ENCODE results near the gene TGM6. TPM values are rescaled to one million over a fixed set of nuclear protein-coding genes. Genes with fewer than 3 reads are reported as not detected.
A peak's percentile ranks its signal among the peaks of the same experiment; 100 is the strongest.

TGM6 gene
- total and polyA plus RNA-seq, 9 of the 15 experiments (the other 6 are each of a cell fraction or from before 2014, with no cell fraction given), result not detected

DNA sequence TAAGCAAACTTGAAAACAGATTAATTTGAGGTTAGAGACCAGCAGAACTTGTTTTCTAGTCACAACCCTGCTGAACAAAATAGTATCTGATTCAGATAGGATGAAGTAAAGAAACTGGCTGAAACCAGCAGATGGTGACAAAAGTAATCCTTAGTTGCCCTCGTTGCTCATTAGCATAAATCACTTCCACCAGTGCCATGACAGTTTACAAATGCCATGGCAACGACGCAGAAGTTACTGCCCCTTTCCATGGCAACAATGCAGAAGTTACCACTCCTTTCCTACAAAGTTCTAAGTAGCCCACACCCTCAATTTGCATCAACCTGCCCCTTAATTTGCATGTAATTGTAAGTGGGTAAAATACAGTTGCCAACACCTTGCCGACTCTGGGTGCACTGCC is 66.1 kb downstream of the TGM6 start:
- H3K9me1 ChIP-seq (ENCODE audit: control insufficient read depth, insufficient read depth, low read length), result no peaks in the 10 kb centered on the region
- H3K27ac ChIP-seq (ENCODE audit: extremely low read depth, low read depth, low read length), result no peak overlapping the region
- no peak for DNase-seq (ENCODE audit: extremely low read depth in 1 of 4, low spot score in 3 of 4)
- 5% methylated on average over 4 of the region's 4 CpGs for WGBS (ENCODE audit: insufficient coverage, low coverage, missing lambda C conversion rate)
- H3K4me2 ChIP-seq (ENCODE audit: insufficient read depth, low read length), result no peak overlapping the region
- no peaks in the 10 kb centered on the region for H3K36me3 ChIP-seq (ENCODE audit: control insufficient read depth, insufficient read depth, low read length)
- no TSS peak for BruUV-seq (replicated peaks)
- no peak for ATAC-seq
- in situ Hi-C loops (cut with MboI) (loop anchor here (10.0 kb wide), 1 partner anchor 232 kb away; no protein-coding TSS in a partner anchor), intact Hi-C loops (cut with micrococcal nuclease) (no loop called here)
- no peak overlapping the region for H3K4me3 ChIP-seq
- no peaks in the 10 kb centered on the region for H3K4me1 ChIP-seq (replicated peaks in 1 of 2; ENCODE audit: control insufficient read depth in 2 of 2, insufficient read depth in 2 of 2, low read length in 2 of 2)
- no peak overlapping the region for H3K9ac ChIP-seq (ENCODE audit: insufficient read depth in 1 of 2, low read depth in 2 of 2, low read length in 2 of 2)
- H3K27me3 ChIP-seq (ENCODE audit: control insufficient read depth in 2 of 2, insufficient read depth in 2 of 2, low read length in 2 of 2), result peaks cover 0 to 3% of the 10 kb centered on the region in 2 experiments; a peak in 1 of 5 replicates
- no peaks in the 10 kb centered on the region for H3K9me3 ChIP-seq (replicated peaks; ENCODE audit: control insufficient read depth, insufficient read depth, low read depth, low read length)
- H2AFZ ChIP-seq (ENCODE audit: low read depth, low read length), result no peak overlapping the region
- H3K79me2 ChIP-seq (ENCODE audit: control insufficient read depth, insufficient read depth, low read length), result no peaks in the 10 kb centered on the region
- FAIRE-seq, result no peak
- ChIA-PET POLR2A (interaction anchor here (1.2 kb wide), 1 partner anchor 22 kb away, joined by 4 read pairs; no protein-coding TSS in a partner anchor), CTCF (ENCODE audit: low intra/inter-chr PET ratio) (no interaction called here)
- H4K20me1 ChIP-seq (replicated peaks; ENCODE audit: control insufficient read depth, insufficient read depth, low read length), result no peaks in the 10 kb centered on the region; the same call in 1 of the 2 replicates
- TF ChIP-seq BRD9 (IDR thresholded peaks at IDR 0.05; ENCODE audit: low read depth, partially characterized antibody) (no peak), ZNF217 (CRISPR knock-in tag; IDR thresholded peaks at IDR 0.05) (no peak), ZNF263 (CRISPR knock-in tag; IDR thresholded peaks at IDR 0.05; ENCODE audit: borderline replicate concordance) (no peak), RFX1 (IDR thresholded peaks at IDR 0.05) (peak; percentile 57), ZNF282 (CRISPR knock-in tag; IDR thresholded peaks at IDR 0.05) (no peak), IFI16 (CRISPR knock-in tag; IDR thresholded peaks at IDR 0.05) (no peak), KLF6 (CRISPR knock-in tag; IDR thresholded peaks at IDR 0.05; ENCODE audit: borderline replicate concordance) (no peak), SMC3 (conservative IDR thresholded peaks at IDR 0.05; ENCODE audit: insufficient read depth, low read depth, low read length) (no peak), ZZZ3 (IDR thresholded peaks at IDR 0.05) (no peak), TRIM24 (IDR thresholded peaks at IDR 0.05) (no peak), SPI1 (IDR thresholded peaks at IDR 0.05; ENCODE audit: borderline replicate concordance, low read depth, low read length) (no peak)
- TF ChIP-seq, protein P1, sequence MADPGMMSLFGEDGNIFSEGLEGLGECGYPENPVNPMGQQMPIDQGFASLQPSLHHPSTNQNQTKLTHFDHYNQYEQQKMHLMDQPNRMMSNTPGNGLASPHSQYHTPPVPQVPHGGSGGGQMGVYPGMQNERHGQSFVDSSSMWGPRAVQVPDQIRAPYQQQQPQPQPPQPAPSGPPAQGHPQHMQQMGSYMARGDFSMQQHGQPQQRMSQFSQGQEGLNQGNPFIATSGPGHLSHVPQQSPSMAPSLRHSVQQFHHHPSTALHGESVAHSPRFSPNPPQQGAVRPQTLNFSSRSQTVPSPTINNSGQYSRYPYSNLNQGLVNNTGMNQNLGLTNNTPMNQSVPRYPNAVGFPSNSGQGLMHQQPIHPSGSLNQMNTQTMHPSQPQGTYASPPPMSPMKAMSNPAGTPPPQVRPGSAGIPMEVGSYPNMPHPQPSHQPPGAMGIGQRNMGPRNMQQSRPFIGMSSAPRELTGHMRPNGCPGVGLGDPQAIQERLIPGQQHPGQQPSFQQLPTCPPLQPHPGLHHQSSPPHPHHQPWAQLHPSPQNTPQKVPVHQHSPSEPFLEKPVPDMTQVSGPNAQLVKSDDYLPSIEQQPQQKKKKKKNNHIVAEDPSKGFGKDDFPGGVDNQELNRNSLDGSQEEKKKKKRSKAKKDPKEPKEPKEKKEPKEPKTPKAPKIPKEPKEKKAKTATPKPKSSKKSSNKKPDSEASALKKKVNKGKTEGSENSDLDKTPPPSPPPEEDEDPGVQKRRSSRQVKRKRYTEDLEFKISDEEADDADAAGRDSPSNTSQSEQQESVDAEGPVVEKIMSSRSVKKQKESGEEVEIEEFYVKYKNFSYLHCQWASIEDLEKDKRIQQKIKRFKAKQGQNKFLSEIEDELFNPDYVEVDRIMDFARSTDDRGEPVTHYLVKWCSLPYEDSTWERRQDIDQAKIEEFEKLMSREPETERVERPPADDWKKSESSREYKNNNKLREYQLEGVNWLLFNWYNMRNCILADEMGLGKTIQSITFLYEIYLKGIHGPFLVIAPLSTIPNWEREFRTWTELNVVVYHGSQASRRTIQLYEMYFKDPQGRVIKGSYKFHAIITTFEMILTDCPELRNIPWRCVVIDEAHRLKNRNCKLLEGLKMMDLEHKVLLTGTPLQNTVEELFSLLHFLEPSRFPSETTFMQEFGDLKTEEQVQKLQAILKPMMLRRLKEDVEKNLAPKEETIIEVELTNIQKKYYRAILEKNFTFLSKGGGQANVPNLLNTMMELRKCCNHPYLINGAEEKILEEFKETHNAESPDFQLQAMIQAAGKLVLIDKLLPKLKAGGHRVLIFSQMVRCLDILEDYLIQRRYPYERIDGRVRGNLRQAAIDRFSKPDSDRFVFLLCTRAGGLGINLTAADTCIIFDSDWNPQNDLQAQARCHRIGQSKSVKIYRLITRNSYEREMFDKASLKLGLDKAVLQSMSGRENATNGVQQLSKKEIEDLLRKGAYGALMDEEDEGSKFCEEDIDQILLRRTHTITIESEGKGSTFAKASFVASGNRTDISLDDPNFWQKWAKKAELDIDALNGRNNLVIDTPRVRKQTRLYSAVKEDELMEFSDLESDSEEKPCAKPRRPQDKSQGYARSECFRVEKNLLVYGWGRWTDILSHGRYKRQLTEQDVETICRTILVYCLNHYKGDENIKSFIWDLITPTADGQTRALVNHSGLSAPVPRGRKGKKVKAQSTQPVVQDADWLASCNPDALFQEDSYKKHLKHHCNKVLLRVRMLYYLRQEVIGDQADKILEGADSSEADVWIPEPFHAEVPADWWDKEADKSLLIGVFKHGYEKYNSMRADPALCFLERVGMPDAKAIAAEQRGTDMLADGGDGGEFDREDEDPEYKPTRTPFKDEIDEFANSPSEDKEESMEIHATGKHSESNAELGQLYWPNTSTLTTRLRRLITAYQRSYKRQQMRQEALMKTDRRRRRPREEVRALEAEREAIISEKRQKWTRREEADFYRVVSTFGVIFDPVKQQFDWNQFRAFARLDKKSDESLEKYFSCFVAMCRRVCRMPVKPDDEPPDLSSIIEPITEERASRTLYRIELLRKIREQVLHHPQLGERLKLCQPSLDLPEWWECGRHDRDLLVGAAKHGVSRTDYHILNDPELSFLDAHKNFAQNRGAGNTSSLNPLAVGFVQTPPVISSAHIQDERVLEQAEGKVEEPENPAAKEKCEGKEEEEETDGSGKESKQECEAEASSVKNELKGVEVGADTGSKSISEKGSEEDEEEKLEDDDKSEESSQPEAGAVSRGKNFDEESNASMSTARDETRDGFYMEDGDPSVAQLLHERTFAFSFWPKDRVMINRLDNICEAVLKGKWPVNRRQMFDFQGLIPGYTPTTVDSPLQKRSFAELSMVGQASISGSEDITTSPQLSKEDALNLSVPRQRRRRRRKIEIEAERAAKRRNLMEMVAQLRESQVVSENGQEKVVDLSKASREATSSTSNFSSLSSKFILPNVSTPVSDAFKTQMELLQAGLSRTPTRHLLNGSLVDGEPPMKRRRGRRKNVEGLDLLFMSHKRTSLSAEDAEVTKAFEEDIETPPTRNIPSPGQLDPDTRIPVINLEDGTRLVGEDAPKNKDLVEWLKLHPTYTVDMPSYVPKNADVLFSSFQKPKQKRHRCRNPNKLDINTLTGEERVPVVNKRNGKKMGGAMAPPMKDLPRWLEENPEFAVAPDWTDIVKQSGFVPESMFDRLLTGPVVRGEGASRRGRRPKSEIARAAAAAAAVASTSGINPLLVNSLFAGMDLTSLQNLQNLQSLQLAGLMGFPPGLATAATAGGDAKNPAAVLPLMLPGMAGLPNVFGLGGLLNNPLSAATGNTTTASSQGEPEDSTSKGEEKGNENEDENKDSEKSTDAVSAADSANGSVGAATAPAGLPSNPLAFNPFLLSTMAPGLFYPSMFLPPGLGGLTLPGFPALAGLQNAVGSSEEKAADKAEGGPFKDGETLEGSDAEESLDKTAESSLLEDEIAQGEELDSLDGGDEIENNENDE (IDR thresholded peaks at IDR 0.05; ENCODE audit: low read depth, low read length), result no peak

All from K562 (cell line).